Tibial nerve (tissue), 4 donors: ENCODE results near the gene TMEM132D.

Experiments
- EP300 ChIP-seq, 2 donors: sonication (generic); formaldehyde crosslinking; IDR thresholded peaks; one replicate each; pipeline ENCODE4 v1.6.1; 2017; ENCODE audit warnings: antibody characterized with exemption in 2 of 2, mild to moderate bottlenecking in 1 of 2
- POLR2A ChIP-seq, 2 donors: fragments of 450-650 bp; IDR thresholded peaks; one replicate each; pipeline ENCODE4 v1.6.1; 2017; ENCODE audit warnings: antibody characterized with exemption in 2 of 2, mild to moderate bottlenecking in 2 of 2, moderate library complexity in 2 of 2
- TF ChIP-seq, protein P1 (sequence below), 5 experiments: fragments of 200-600 bp in 3 of 5; fragments of 450-650 bp in 2 of 5; sonication (generic) in 3 of 5; IDR thresholded peaks; one replicate each; pipeline ENCODE4 v1.5.1; 2016 to 2019; ENCODE audit warnings: antibody characterized with exemption in 5 of 5, mild to moderate bottlenecking in 3 of 5, moderate library complexity in 2 of 5

GRCh38 chr12:129585296-129585695 lies 318.5 kb downstream of the TMEM132D start:
- TF ChIP-seq, protein P1, sequence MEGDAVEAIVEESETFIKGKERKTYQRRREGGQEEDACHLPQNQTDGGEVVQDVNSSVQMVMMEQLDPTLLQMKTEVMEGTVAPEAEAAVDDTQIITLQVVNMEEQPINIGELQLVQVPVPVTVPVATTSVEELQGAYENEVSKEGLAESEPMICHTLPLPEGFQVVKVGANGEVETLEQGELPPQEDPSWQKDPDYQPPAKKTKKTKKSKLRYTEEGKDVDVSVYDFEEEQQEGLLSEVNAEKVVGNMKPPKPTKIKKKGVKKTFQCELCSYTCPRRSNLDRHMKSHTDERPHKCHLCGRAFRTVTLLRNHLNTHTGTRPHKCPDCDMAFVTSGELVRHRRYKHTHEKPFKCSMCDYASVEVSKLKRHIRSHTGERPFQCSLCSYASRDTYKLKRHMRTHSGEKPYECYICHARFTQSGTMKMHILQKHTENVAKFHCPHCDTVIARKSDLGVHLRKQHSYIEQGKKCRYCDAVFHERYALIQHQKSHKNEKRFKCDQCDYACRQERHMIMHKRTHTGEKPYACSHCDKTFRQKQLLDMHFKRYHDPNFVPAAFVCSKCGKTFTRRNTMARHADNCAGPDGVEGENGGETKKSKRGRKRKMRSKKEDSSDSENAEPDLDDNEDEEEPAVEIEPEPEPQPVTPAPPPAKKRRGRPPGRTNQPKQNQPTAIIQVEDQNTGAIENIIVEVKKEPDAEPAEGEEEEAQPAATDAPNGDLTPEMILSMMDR (IDR thresholded peaks at IDR 0.05): no peak
- TF ChIP-seq POLR2A (IDR thresholded peaks at IDR 0.05) (no peak), EP300 (IDR thresholded peaks at IDR 0.05) (no peak)
